Measurements from ENCODE around the gene ATP5PB. TPM values are rescaled to one million over a fixed set of nuclear protein-coding genes. Genes with fewer than 3 reads are reported as not detected.

The ATP5PB gene
- total RNA-seq, 1 experiment from 2014 or later: 323 TPM

DNA sequence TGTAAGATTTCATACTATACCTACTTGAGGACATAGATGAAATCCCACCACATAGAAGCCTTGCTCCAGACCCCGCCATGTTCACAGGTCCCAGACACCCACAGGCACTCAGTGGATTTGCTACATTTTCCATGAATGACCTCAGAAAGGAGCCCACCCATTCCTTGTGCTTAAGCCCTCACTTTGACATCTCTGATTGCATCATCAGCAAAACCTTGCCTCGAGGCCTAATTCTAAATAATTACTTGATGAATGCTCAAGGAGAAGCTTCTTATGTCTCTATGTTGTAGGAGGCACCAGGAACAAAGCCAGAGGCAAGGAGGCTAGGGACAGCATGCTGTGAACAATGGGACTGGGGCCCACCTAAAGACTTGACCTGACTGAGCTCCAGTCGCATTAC, 33.8 kb upstream of the ATP5PB start:
- H3K4me1 ChIP-seq (ENCODE audit: control insufficient read depth in 1 of 2, insufficient read depth in 2 of 2, low read length in 2 of 2): no peaks in the 10 kb centered on the region
- H3K27me3 ChIP-seq (ENCODE audit: insufficient read depth, low read length): no peaks in the 10 kb centered on the region
- no peak overlapping the region for H2AFZ ChIP-seq (ENCODE audit: low read depth, low read length, poor library complexity, severe bottlenecking)
- H3K9ac ChIP-seq (ENCODE audit: low read length): no peak overlapping the region
- H3K4me2 ChIP-seq (ENCODE audit: low read length): no peak overlapping the region
- TF ChIP-seq CBX3 (IDR thresholded peaks at IDR 0.05; ENCODE audit: low read depth) (no peak), ZFX (IDR thresholded peaks at IDR 0.05) (no peak), RAD21 (IDR thresholded peaks at IDR 0.05; ENCODE audit: low read depth) (no peak), ELF1 (IDR thresholded peaks at IDR 0.05; ENCODE audit: borderline replicate concordance, low read depth) (no peak), POLR2A (IDR thresholded peaks at IDR 0.05; ENCODE audit: borderline replicate concordance, extremely low read depth, insufficient read depth, insufficient read length) (no peak), CEBPB (IDR thresholded peaks at IDR 0.05; ENCODE audit: low read depth) (no peak), YY1 (IDR thresholded peaks at IDR 0.05; ENCODE audit: extremely low read depth, insufficient replicate concordance, low read depth, low read length) (no peak), SIN3A (IDR thresholded peaks at IDR 0.05; ENCODE audit: low read depth) (no peak), ZNF274 (IDR thresholded peaks at IDR 0.05; ENCODE audit: low read depth, low read length) (no peak), SRF (IDR thresholded peaks at IDR 0.05; ENCODE audit: low read depth) (no peak), EGR1 (IDR thresholded peaks at IDR 0.05; ENCODE audit: low read depth) (no peak)
- TF ChIP-seq, protein P1, sequence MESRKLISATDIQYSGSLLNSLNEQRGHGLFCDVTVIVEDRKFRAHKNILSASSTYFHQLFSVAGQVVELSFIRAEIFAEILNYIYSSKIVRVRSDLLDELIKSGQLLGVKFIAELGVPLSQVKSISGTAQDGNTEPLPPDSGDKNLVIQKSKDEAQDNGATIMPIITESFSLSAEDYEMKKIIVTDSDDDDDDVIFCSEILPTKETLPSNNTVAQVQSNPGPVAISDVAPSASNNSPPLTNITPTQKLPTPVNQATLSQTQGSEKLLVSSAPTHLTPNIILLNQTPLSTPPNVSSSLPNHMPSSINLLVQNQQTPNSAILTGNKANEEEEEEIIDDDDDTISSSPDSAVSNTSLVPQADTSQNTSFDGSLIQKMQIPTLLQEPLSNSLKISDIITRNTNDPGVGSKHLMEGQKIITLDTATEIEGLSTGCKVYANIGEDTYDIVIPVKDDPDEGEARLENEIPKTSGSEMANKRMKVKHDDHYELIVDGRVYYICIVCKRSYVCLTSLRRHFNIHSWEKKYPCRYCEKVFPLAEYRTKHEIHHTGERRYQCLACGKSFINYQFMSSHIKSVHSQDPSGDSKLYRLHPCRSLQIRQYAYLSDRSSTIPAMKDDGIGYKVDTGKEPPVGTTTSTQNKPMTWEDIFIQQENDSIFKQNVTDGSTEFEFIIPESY (IDR thresholded peaks at IDR 0.05; ENCODE audit: extremely low read depth, insufficient replicate concordance, low read length): no peak
- ATAC-seq (no peak), DNase-seq (ENCODE audit: low read depth, low spot score) (no peak)
- H3K36me3 ChIP-seq (ENCODE audit: control insufficient read depth in 1 of 2, insufficient read depth in 2 of 2, low read length in 2 of 2): no peaks in the 10 kb centered on the region
- no peaks in the 10 kb centered on the region for H3K9me3 ChIP-seq (ENCODE audit: control insufficient read depth in 1 of 2, insufficient read depth in 1 of 2, low read depth in 1 of 2, low read length in 2 of 2)
- BruUV-seq (replicated peaks): no TSS peak
- H3K4me3 ChIP-seq (replicated peaks in 1 of 2; ENCODE audit: low read depth in 1 of 2, low read length in 2 of 2): no peak overlapping the region
- no peaks in the 10 kb centered on the region for H3K79me2 ChIP-seq (ENCODE audit: insufficient read depth, low read length)
- no peak overlapping the region for H3K27ac ChIP-seq (ENCODE audit: low read depth, low read length)
- no peaks in the 10 kb centered on the region for H4K20me1 ChIP-seq (ENCODE audit: insufficient read depth)
- RAD21 ChIA-PET (ENCODE audit: low non-redundant PET in 1 of 2, low total read pairs in 2 of 2, uncharacterized antibody in 2 of 2, unreplicated experiment in 2 of 2): no interaction called here
- no peaks in the 10 kb centered on the region for H3K9me2 ChIP-seq (ENCODE audit: insufficient read depth)
- CTCF ChIA-PET: no interaction called here
- POLR2A ChIA-PET: no interaction called here
- intact Hi-C loops (cut with micrococcal nuclease): no loop called here

Data from HCT116 (cell line).